Measurements from ENCODE around the gene ZSWIM3.
A peak's percentile ranks its signal among the peaks of the same experiment; 100 is the strongest.

ZSWIM3 gene

GRCh38 chr20:45842169-45842812 lies 15.1 kb upstream of the ZSWIM3 start:
- TF ChIP-seq CTCF (conservative IDR thresholded peaks at IDR 0.05) (no peak), ZFX (IDR thresholded peaks at IDR 0.05) (no peak)
- H3K27ac ChIP-seq: no peak overlapping the region

GRCh38 chr20:45843506-45843905 lies 13.9 kb upstream of the ZSWIM3 start:
- no peak for TF ChIP-seq CTCF (conservative IDR thresholded peaks at IDR 0.05)
- TF ChIP-seq ZFX (IDR thresholded peaks at IDR 0.05): no peak
- H3K27ac ChIP-seq: no peak overlapping the region

GRCh38 chr20:45845452-45845851 lies 12.0 kb upstream of the ZSWIM3 start:
- TF ChIP-seq CTCF (conservative IDR thresholded peaks at IDR 0.05) (no peak), ZFX (IDR thresholded peaks at IDR 0.05) (no peak)
- no peak overlapping the region for H3K27ac ChIP-seq

- TF ChIP-seq ZFX (IDR thresholded peaks at IDR 0.05): no peak
- no peak for TF ChIP-seq CTCF (conservative IDR thresholded peaks at IDR 0.05)
- H3K27ac ChIP-seq: no peak overlapping the region; the same call in 1 of the 2 replicates
Measured at GRCh38 chr20:45848421-45848820, 9.0 kb upstream of the ZSWIM3 start.

- TF ChIP-seq CTCF (conservative IDR thresholded peaks at IDR 0.05) (no peak), ZFX (IDR thresholded peaks at IDR 0.05) (no peak)
- peak overlapping the region; percentile 24; the same call in 1 of the 2 replicates for H3K27ac ChIP-seq
Measured at GRCh38 chr20:45848969-45849582, 8.3 kb upstream of the ZSWIM3 start.

GRCh38 chr20:45850238-45850637 lies 7.2 kb upstream of the ZSWIM3 start:
- no peak for TF ChIP-seq ZFX (IDR thresholded peaks at IDR 0.05)
- TF ChIP-seq CTCF (conservative IDR thresholded peaks at IDR 0.05): no peak
- no peak overlapping the region; the same call in 1 of the 2 replicates for H3K27ac ChIP-seq

GRCh38 chr20:45850926-45851325 lies 6.5 kb upstream of the ZSWIM3 start:
- TF ChIP-seq CTCF (conservative IDR thresholded peaks at IDR 0.05) (no peak), ZFX (IDR thresholded peaks at IDR 0.05) (no peak)
- no peak overlapping the region for H3K27ac ChIP-seq

Measured in C4-2B (cell line).